Fibroblast of villous mesenchyme (primary cell): ENCODE measurements around the gene IL2RA. TPM values are rescaled to one million over a fixed set of nuclear protein-coding genes. Genes with fewer than 3 reads are reported as not detected.

ENCODE experiments used
- DNase-seq: peaks from one replicate; pipeline ENCODE4 v3.0.0-alpha.2; 2010; ENCODE audit warnings: low read depth
- H3K4me3 ChIP-seq: 2 replicates; pipeline ENCODE4 v1.5.1; 2011; ENCODE audit warnings: low read depth, mild to moderate bottlenecking, low read length
- total RNA-seq: library from RNA; depleted of rRNA; stranded (reverse); fragments of >200 nt; gene quantifications from 2 replicates; pipeline ENCODE4 v1.2.3, GENCODE V29; 2012
- TF ChIP-seq, protein P1 (sequence below): IDR thresholded peaks from 2 replicates; pipeline ENCODE4 v1.5.1; 2012; ENCODE audit warnings: low read depth, mild to moderate bottlenecking, low read length; ENCODE audit not compliant: insufficient read depth

Gene IL2RA
- total RNA-seq, 1 donor: not detected

GRCh38 chr10:5999440-6000165 is 62.6 kb downstream of the IL2RA start:
- no peak for DNase-seq
- TF ChIP-seq, protein P1, sequence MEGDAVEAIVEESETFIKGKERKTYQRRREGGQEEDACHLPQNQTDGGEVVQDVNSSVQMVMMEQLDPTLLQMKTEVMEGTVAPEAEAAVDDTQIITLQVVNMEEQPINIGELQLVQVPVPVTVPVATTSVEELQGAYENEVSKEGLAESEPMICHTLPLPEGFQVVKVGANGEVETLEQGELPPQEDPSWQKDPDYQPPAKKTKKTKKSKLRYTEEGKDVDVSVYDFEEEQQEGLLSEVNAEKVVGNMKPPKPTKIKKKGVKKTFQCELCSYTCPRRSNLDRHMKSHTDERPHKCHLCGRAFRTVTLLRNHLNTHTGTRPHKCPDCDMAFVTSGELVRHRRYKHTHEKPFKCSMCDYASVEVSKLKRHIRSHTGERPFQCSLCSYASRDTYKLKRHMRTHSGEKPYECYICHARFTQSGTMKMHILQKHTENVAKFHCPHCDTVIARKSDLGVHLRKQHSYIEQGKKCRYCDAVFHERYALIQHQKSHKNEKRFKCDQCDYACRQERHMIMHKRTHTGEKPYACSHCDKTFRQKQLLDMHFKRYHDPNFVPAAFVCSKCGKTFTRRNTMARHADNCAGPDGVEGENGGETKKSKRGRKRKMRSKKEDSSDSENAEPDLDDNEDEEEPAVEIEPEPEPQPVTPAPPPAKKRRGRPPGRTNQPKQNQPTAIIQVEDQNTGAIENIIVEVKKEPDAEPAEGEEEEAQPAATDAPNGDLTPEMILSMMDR: no peak
- no peak overlapping the region for H3K4me3 ChIP-seq

GRCh38 chr10:5996696-5997095 is 65.5 kb downstream of the IL2RA start:
- no peak for DNase-seq

GRCh38 chr10:5992398-5992797 is 69.8 kb downstream of the IL2RA start:
- DNase-seq: no peak
- H3K4me3 ChIP-seq: no peak overlapping the region
- TF ChIP-seq, protein P1: no peak

More at GRCh38 chr10:5996696-5997095, 65.5 kb downstream of the IL2RA start:
- no peak overlapping the region for H3K4me3 ChIP-seq
- TF ChIP-seq, protein P1: no peak

DNA sequence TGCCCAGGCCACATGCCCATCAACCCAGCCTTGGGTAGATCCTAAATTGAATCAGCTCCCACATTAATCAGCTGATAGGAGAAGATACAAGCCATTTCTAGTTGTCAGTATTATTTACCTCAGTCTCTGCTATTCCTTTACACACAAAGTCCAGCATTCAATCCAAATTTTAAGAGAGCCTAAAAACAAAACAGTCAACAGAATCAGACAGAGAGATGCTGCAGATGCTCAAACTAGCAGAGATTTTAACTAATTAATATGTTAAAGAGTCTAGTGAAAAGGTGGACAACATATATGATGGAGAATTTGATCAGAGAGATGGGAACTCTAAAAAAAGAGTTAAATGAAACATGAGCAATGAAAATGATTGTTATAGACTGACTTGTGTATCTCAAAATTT is 70.5 kb downstream of the IL2RA start:
- TF ChIP-seq, protein P1: no peak
- DNase-seq: no peak
- H3K4me3 ChIP-seq: no peak overlapping the region

- DNase-seq: no peak
- no peak overlapping the region for H3K4me3 ChIP-seq
Observed at GRCh38 chr10:5989756-5990155, 72.4 kb downstream of the IL2RA start.

GRCh38 chr10:5988336-5988920 is 73.7 kb downstream of the IL2RA start:
- no peak overlapping the region for H3K4me3 ChIP-seq
- TF ChIP-seq, protein P1: no peak
- no peak for DNase-seq

More at GRCh38 chr10:5989756-5990155, 72.4 kb downstream of the IL2RA start:
- TF ChIP-seq, protein P1: no peak

- no peak for DNase-seq
- H3K4me3 ChIP-seq: no peak overlapping the region
- TF ChIP-seq, protein P1: no peak
Observed at GRCh38 chr10:5987747-5988146, 74.4 kb downstream of the IL2RA start.
